Chondrocyte (in vitro differentiated cells): ENCODE data around the gene HACD2. TPM values are rescaled to one million over a fixed set of nuclear protein-coding genes. Genes with fewer than 3 reads are reported as not detected.

Source experiments
- DNase-seq: peaks from one replicate; pipeline ENCODE4 v3.0.0; 2021; ENCODE audit warnings: mixed read lengths, low spot score
- H3K27ac Mint-ChIP-seq: one replicate; pipeline ENCODE4 v1.8.0; 2021; ENCODE audit warnings: mild to moderate bottlenecking, moderate library complexity, mixed read lengths; ENCODE audit not compliant: unreplicated experiment
- H3K27me3 Mint-ChIP-seq: 2 replicates; pipeline ENCODE4 v1.8.0; 2021; ENCODE audit warnings: low read depth, mixed read lengths
- H3K36me3 Mint-ChIP-seq: 2 replicates; pipeline ENCODE4 v1.8.0; 2021; ENCODE audit warnings: low read depth, mixed read lengths
- H3K4me1 Mint-ChIP-seq: 2 replicates; pipeline ENCODE4 v1.8.0; 2021; ENCODE audit warnings: low read depth, mild to moderate bottlenecking, mixed read lengths
- H3K4me3 Mint-ChIP-seq: one replicate; pipeline ENCODE4 v1.8.0; 2021; ENCODE audit warnings: mild to moderate bottlenecking, moderate library complexity, mixed read lengths; ENCODE audit not compliant: unreplicated experiment
- H3K9me3 Mint-ChIP-seq: 2 replicates; pipeline ENCODE4 v1.8.0; 2021; ENCODE audit warnings: low read depth, mixed read lengths
- CTCF ChIP-seq: fragments of 200-600 bp; sonication (generic); IDR thresholded peaks from 2 replicates; pipeline ENCODE4 v1.5.0; 2021; ENCODE audit warnings: antibody characterized with exemption, mild to moderate bottlenecking, moderate library complexity
- total RNA-seq: library from RNA; stranded (reverse); gene quantifications from 3 replicates; pipeline ENCODE4 v1.2.1, GENCODE V29; 2021

HACD2 gene
- total RNA-seq, 1 donor from 2014 or later, result 79.0 TPM

- no peak for DNase-seq
- no peak overlapping the region for H3K4me3 Mint-ChIP-seq
- no peak for TF ChIP-seq CTCF
- H3K36me3 Mint-ChIP-seq, result peaks cover 22% of the 10 kb centered on the region
- H3K4me1 Mint-ChIP-seq, result peaks cover 49% of the 10 kb centered on the region
- H3K27ac Mint-ChIP-seq, result no peak overlapping the region
- no peaks in the 10 kb centered on the region for H3K9me3 Mint-ChIP-seq
- H3K27me3 Mint-ChIP-seq, result no peaks in the 10 kb centered on the region
Measured at GRCh38 chr3:123611082-123611481, 26.2 kb upstream of the HACD2 start.

- H3K4me3 Mint-ChIP-seq, result no peak overlapping the region
- no peak for DNase-seq
- H3K27ac Mint-ChIP-seq, result peak overlapping the region; percentile 49
- H3K9me3 Mint-ChIP-seq, result no peaks in the 10 kb centered on the region
- H3K36me3 Mint-ChIP-seq, result peaks cover 21% of the 10 kb centered on the region
- H3K27me3 Mint-ChIP-seq, result no peaks in the 10 kb centered on the region
- TF ChIP-seq CTCF, result no peak
- H3K4me1 Mint-ChIP-seq, result peaks cover 55% of the 10 kb centered on the region
Measured at GRCh38 chr3:123610331-123610730, 25.5 kb upstream of the HACD2 start.

GRCh38 chr3:123609063-123609462 is 24.2 kb upstream of the HACD2 start:
- no peaks in the 10 kb centered on the region for H3K27me3 Mint-ChIP-seq
- peak overlapping the region; percentile 10 for H3K27ac Mint-ChIP-seq
- peaks cover 17% of the 10 kb centered on the region for H3K36me3 Mint-ChIP-seq
- peaks cover 65% of the 10 kb centered on the region for H3K4me1 Mint-ChIP-seq
- TF ChIP-seq CTCF, result no peak
- DNase-seq, result no peak
- H3K4me3 Mint-ChIP-seq, result no peak overlapping the region
- H3K9me3 Mint-ChIP-seq, result no peaks in the 10 kb centered on the region

- Mint-ChIP-seq H3K9me3 (no peaks in the 10 kb centered on the region), H3K4me3 (no peak overlapping the region), H3K27ac (peak overlapping the region; percentile 27), H3K4me1 (peaks cover 59% of the 10 kb centered on the region), H3K27me3 (no peaks in the 10 kb centered on the region), H3K36me3 (peaks cover 13% of the 10 kb centered on the region)
- TF ChIP-seq CTCF, result no peak
- no peak for DNase-seq
Measured at GRCh38 chr3:123608263-123608937, 23.5 kb upstream of the HACD2 start.

GRCh38 chr3:123606527-123606926 is 21.7 kb upstream of the HACD2 start:
- H3K27me3 Mint-ChIP-seq, result no peaks in the 10 kb centered on the region
- no peak overlapping the region for H3K27ac Mint-ChIP-seq
- TF ChIP-seq CTCF, result no peak
- H3K4me3 Mint-ChIP-seq, result no peak overlapping the region
- H3K4me1 Mint-ChIP-seq, result peaks cover 54% of the 10 kb centered on the region
- no peak for DNase-seq
- H3K36me3 Mint-ChIP-seq, result peaks cover 6% of the 10 kb centered on the region
- no peaks in the 10 kb centered on the region for H3K9me3 Mint-ChIP-seq
